ACC112 (cell line): Measurements from ENCODE around the gene NKD2.

Experiments used
- H2AFZ ChIP-seq: fragments of 200-600 bp; sonication (generic); one replicate; pipeline ENCODE4 v1.6.0; 2017; ENCODE audit warnings: antibody characterized with exemption, low read length; ENCODE audit not compliant: unreplicated experiment
- H3K27ac ChIP-seq: fragments of 200-600 bp; sonication (generic); 2 replicates; pipeline ENCODE4 v1.5.1; 2014; ENCODE audit warnings: low read depth, mild to moderate bottlenecking, antibody characterized with exemption, low read length, moderate library complexity
- H3K27me3 ChIP-seq: fragments of 200-600 bp; sonication (generic); 2 replicates; pipeline ENCODE4 v1.6.1; 2014; ENCODE audit warnings: mild to moderate bottlenecking, antibody characterized with exemption, low read length, moderate library complexity, mixed read lengths; ENCODE audit not compliant: insufficient read depth
- H3K36me3 ChIP-seq: fragments of 200-600 bp; sonication (generic); 2 replicates; pipeline ENCODE4 v1.6.1; 2016; ENCODE audit warnings: mild to moderate bottlenecking, antibody characterized with exemption, low read length, moderate library complexity, mixed read lengths; ENCODE audit not compliant: insufficient read depth
- H3K4me1 ChIP-seq: fragments of 200-600 bp; sonication (generic); one replicate; pipeline ENCODE4 v1.6.1; 2016; ENCODE audit warnings: low read length, mixed read lengths; ENCODE audit not compliant: insufficient read depth, unreplicated experiment, control insufficient read depth
- H3K4me3 ChIP-seq: fragments of 200-600 bp; sonication (generic); 2 replicates; pipeline ENCODE4 v1.5.1; 2014; ENCODE audit warnings: mild to moderate bottlenecking, low read depth, low read length
- H3K79me2 ChIP-seq: fragments of 200-600 bp; sonication (generic); one replicate; pipeline ENCODE4 v1.6.0; 2016; ENCODE audit warnings: low read length; ENCODE audit not compliant: control insufficient read depth, unreplicated experiment, insufficient read depth

Gene NKD2

DNA sequence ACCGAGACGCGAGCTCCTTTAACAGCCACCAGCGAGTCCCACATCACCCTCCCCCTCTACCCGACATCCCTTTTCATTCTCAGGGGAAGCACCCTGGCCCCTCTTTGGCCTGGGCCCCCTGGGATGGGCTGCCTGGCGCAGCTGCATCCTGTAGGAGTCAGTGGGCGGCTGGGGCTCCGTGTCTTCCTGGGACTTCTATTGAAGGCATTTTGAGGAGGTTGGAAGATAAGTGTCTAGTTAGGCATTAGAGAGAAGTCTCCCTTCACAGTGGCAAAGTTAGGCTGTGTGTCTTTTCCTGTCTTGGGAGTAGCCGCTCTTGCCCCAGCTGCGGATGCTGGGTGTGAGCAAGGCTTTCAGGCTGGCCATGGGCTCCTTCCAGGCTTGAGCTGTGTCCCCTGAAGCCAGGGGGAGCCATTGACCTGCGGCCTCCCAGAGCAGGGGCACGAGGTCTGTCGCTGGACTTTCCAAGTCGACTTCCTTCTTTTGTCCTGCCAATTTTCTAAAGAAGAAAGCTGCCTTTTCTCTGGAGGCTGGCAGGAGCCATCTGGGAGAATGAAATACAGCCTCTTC, 18.6 kb upstream of the NKD2 start:
- Histone ChIP-seq H3K4me1 (peaks cover 4% of the 10 kb centered on the region), H2AFZ (no peak overlapping the region), H3K79me2 (no peaks in the 10 kb centered on the region), H3K4me3 (no peak overlapping the region), H3K27me3 (peaks cover 51% of the 10 kb centered on the region), H3K36me3 (no peaks in the 10 kb centered on the region), H3K27ac (no peak overlapping the region)

DNA sequence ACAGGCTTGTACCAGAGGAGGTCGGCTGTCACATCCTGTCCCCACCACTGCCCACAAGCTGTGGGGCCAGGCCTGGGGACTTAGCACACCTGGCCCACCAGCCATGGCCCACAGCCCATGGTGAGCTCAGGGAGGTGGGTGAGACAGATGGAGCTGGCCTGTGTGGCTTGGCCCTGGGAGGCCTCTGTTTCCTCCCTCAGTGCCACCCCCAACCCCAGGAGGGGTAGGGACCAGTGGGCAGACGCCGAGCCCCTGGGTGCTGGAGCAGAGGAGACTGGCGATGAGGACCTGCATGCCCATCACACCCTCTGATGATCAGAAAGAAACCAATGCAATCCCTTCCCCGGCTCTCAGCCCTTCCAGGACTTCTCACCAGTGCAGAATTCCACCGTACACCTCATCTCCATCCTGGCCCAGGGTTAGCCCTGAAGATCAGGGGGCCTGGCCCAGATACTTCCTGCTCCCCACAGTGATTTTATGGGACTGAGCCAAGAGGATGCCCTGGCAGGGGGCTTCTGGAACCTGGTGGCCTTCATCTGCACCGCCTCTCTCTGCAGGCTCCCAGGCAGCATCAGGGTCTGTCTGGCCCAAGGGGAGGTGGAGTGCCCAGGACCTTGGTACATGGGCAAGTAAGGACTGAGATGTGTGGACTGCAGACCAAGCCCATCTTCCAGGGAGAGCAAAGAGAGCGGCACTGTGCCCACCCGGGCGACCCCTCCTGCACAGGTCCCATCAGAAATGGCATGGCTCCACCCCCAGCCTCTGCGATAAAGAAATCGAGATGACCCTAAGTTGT, 16.9 kb upstream of the NKD2 start:
- Histone ChIP-seq H3K27ac (no peak overlapping the region), H3K4me1 (peaks cover 4% of the 10 kb centered on the region), H3K4me3 (no peak overlapping the region), H3K36me3 (no peaks in the 10 kb centered on the region), H3K79me2 (no peaks in the 10 kb centered on the region), H3K27me3 (peaks cover 36% of the 10 kb centered on the region), H2AFZ (no peak overlapping the region)

DNA sequence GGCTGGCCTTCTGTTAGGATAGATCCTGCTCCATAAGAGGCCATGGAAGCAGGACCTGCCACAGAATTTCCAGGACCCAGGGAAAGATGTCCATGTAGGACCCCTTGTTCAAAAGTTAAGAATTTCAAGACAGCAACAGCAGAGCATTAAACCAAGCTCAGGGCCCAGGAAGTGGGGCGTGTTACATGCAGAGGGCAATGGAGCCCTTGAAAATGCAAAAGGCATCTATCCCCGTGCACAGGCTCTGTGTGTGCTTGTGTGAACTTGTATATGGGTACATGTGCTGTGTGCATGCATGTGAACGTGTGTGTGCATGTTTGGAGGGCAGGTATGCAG, 14.4 kb upstream of the NKD2 start:
- Histone ChIP-seq H3K4me3 (no peak overlapping the region), H3K27ac (no peak overlapping the region), H2AFZ (no peak overlapping the region), H3K27me3 (peaks cover 20% of the 10 kb centered on the region), H3K4me1 (peaks cover 11% of the 10 kb centered on the region), H3K36me3 (no peaks in the 10 kb centered on the region), H3K79me2 (no peaks in the 10 kb centered on the region)

DNA sequence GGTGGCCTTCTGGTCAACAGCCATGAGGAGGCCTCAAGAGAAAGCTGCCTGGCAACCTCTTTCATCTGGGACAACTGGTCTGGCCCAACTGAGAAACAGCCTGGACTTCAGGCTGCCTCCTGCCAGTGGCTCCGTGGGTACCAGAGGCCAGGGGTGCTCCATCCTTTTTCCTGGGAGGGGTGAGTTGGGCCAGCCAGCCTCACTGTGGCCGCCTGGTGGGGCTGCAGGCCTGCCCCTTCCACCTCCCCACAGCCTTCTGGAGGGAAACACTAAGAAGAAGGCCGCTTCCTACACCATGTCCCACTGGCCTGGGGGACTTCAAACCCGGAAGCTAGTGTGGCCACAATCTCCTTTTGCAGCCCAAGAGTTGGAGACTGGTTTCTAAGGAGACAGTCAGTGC, 13.8 kb upstream of the NKD2 start:
- H3K27ac ChIP-seq, result no peak overlapping the region

DNA sequence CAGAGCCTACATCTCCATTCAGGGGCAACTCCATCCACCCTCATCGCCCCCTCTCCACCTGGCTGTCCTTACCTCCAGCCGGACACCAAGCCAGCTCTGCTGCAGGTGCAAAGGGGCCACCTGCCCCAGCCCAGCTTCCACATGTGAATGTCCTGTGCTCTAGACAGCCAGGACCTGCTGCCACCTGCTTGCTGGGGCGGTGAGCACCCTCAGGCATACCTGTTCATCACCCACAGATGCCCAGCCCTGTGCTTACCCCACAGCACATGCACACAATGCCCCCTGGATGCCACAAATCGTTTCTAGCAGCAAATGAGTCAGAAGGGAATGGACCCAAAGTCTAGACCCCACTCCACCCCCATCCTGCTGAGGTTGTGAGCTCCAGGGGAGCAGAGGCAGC, 13.3 kb upstream of the NKD2 start:
- no peaks in the 10 kb centered on the region for H3K79me2 ChIP-seq
- H3K27me3 ChIP-seq, result peaks cover 13% of the 10 kb centered on the region
- no peak overlapping the region for H3K27ac ChIP-seq
- no peak overlapping the region for H3K4me3 ChIP-seq
- no peak overlapping the region for H2AFZ ChIP-seq
- H3K36me3 ChIP-seq, result no peaks in the 10 kb centered on the region
- peaks cover 9% of the 10 kb centered on the region for H3K4me1 ChIP-seq

More for the DNA sequence above, 13.8 kb upstream of the NKD2 start:
- Histone ChIP-seq H2AFZ (no peak overlapping the region), H3K36me3 (no peaks in the 10 kb centered on the region), H3K4me1 (peaks cover 11% of the 10 kb centered on the region), H3K79me2 (no peaks in the 10 kb centered on the region), H3K27me3 (peaks cover 17% of the 10 kb centered on the region), H3K4me3 (no peak overlapping the region)

DNA sequence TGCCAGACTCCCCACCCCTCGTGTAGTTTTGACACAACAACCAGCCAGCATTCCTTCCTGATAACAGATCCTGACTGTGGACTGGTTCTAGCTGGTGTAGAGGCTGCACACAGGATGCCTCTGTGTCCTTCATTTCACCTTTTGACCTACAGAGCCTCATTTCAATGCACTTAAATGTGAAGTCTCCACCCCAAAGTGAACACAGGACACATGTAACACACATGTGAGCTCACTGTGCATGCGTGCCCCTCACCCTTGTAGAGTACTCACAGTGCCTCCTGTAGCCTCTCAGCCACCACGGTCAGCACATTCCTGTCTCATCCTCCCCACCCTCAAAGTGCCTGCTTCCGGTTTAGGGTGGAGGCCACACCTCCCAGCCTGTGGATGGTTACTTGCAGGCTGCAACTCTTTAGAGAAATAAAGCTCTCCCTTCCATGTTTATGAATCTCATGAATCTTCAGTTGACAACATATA, 11.6 kb upstream of the NKD2 start:
- Histone ChIP-seq H3K4me1 (peaks cover 6% of the 10 kb centered on the region), H3K27ac (no peak overlapping the region), H3K27me3 (peaks cover 4% of the 10 kb centered on the region), H3K79me2 (no peaks in the 10 kb centered on the region), H2AFZ (no peak overlapping the region), H3K4me3 (no peak overlapping the region; the same call in 1 of the 2 replicates), H3K36me3 (no peaks in the 10 kb centered on the region)

DNA sequence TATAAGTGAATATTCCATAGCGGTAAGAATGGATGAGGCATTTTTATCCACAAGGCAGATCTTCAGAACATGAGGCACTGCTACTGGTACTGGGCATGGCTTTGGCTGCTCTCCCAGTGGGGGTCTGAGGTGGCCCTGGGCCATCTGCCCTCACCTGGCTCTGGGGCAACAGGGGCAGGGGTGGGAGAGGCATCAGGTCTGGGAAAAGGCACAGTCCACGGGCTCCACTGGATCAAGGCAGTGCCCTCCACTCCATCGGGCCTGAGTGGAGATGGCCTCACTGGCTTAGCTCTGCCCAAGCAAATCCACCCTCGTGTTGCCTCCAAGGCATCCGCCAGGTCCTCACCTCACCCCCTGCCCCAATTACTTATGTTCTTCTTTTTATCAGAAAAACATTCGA, 10.9 kb upstream of the NKD2 start:
- Histone ChIP-seq H3K4me1 (peaks cover 6% of the 10 kb centered on the region), H3K27me3 (peaks cover 4% of the 10 kb centered on the region; the same call in 1 of the 2 replicates), H2AFZ (no peak overlapping the region), H3K36me3 (no peaks in the 10 kb centered on the region), H3K79me2 (no peaks in the 10 kb centered on the region), H3K4me3 (no peak overlapping the region), H3K27ac (no peak overlapping the region)

DNA sequence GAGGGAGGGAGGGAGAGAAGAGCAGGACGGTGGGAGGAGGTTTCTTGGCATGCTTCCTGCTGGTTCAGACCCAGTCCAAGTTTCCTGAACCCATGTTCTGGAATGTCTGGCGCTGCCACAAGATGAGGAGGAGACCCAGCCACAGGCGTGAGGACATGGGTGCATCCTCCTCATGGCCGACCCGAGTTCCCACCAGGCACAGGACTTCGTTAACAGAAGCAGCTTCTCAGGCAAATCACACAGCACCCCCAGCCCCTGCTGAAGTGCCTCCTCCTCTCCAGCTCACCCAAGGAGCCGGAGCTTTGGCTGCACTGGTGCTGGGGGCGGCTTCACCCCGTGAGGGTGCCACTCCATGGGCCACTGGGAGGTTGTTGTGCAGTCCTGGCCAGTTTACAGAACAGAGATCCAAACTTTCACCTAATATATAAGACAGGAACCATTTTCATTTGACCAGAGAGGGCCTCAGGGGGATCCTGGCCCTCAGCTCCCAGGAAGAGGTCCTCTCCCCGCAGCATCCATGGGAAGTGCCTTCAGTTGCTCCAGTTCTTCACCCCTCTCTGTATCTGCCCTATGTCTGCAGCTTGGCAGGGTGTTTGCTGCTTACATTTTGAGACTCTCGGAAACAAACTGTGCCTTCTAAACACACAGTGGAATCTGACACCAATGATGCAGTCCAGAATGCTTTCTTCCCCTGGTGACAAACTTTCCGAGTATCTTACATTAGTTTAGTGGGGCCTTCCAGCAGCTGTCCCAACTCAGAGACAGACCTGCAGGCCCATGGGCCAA, 10.2 kb upstream of the NKD2 start:
- Histone ChIP-seq H3K4me3 (no peak overlapping the region), H3K4me1 (peaks cover 6% of the 10 kb centered on the region), H3K27me3 (peaks cover 10% of the 10 kb centered on the region; the same call in 1 of the 2 replicates), H3K36me3 (no peaks in the 10 kb centered on the region), H3K79me2 (no peaks in the 10 kb centered on the region), H3K27ac (no peak overlapping the region), H2AFZ (no peak overlapping the region)

DNA sequence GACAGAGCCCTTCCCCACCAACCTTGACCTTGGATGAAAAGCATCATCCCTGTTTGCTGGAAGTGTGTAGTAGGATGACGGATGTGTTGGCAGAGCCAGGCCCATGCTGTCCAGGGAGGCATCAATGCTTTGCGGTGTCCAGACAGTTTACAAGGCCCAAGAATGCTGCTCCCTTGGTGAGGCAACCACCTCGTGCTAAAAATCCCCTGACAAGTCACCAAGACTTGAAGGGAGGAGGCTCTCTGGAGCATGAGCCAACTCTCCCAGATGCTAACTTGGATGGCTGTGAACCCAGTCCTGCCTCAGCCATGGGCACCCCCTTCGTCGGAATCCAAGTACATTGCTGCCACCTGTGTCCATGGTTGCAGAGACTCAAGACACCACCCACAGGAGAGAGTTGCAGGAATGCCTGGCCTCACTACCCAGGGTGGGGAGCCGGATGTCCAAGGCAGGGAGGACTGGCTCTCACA, 9.5 kb upstream of the NKD2 start:
- Histone ChIP-seq H3K4me1 (peaks cover 6% of the 10 kb centered on the region), H2AFZ (no peak overlapping the region), H3K36me3 (no peaks in the 10 kb centered on the region), H3K27ac (no peak overlapping the region), H3K79me2 (no peaks in the 10 kb centered on the region), H3K27me3 (peaks cover 16% of the 10 kb centered on the region; the same call in 1 of the 2 replicates), H3K4me3 (no peak overlapping the region)

DNA sequence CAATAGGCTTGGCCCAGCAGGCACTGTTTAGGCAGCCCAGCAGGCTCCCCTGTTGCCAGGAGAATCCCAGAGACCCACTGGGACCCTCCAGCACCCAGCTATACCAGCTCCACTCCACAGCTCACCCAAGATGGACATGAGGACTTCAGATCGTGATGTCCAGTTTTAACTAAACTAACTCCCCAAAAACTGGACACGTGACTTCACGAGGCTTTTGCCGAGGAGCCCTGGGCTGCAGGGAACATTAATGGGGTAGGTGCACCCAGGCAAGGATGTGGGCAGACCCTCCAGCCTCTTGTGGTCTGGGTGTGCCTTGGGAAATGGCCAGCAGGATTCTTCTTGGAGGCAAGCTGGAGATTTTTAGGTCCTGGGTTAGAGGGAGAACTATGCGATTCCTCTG, 8.9 kb upstream of the NKD2 start:
- peaks cover 6% of the 10 kb centered on the region for H3K4me1 ChIP-seq
- H3K79me2 ChIP-seq, result no peaks in the 10 kb centered on the region
- H2AFZ ChIP-seq, result no peak overlapping the region
- H3K27me3 ChIP-seq, result peaks cover 22% of the 10 kb centered on the region; the same call in 1 of the 2 replicates
- no peak overlapping the region for H3K27ac ChIP-seq
- H3K4me3 ChIP-seq, result no peak overlapping the region
- no peaks in the 10 kb centered on the region for H3K36me3 ChIP-seq
